Ectodermal cell (in vitro differentiated cells): ENCODE results near the gene KLKB1.
"Not testable (repeated sequence)": the region's sequence is repeated elsewhere in the genome, so short reads cannot be mapped to it uniquely, and the experiment has no call there.

ENCODE experiments used
- H3K27ac ChIP-seq: 2 replicates; pipeline ENCODE4 v1.7.0; 2013; ENCODE audit warnings: mild to moderate bottlenecking, low read depth, low read length; ENCODE audit not compliant: insufficient read depth, poor library complexity, severe bottlenecking
- H3K27me3 ChIP-seq: 2 replicates; pipeline ENCODE4 v1.7.0; 2013; ENCODE audit warnings: mild to moderate bottlenecking, low read length; ENCODE audit not compliant: insufficient read depth, control insufficient read depth, poor library complexity, severe bottlenecking
- H3K36me3 ChIP-seq: one replicate; pipeline ENCODE4 v1.7.0; 2013; ENCODE audit warnings: low read length; ENCODE audit not compliant: control insufficient read depth, insufficient read depth
- H3K4me1 ChIP-seq: one replicate; pipeline ENCODE4 v1.7.0; 2013; ENCODE audit warnings: low read length; ENCODE audit not compliant: control insufficient read depth, insufficient read depth
- H3K4me3 ChIP-seq: 2 replicates; pipeline ENCODE4 v1.7.0; 2013; ENCODE audit warnings: low read depth, low read length, control low read depth; ENCODE audit not compliant: insufficient read depth
- H3K9me3 ChIP-seq: 2 replicates; pipeline ENCODE4 v1.7.0; 2013; ENCODE audit warnings: mild to moderate bottlenecking, low read length, moderate library complexity; ENCODE audit not compliant: control insufficient read depth
- WGBS, 2 experiments: methylation state at CpG; one replicate each; pipeline ENCODE4 v1.1.7; 2013; ENCODE audit warnings: missing lambda C conversion rate in 2 of 2; 5-methylcytosine and 5-hydroxymethylcytosine counted together

Gene KLKB1

DNA sequence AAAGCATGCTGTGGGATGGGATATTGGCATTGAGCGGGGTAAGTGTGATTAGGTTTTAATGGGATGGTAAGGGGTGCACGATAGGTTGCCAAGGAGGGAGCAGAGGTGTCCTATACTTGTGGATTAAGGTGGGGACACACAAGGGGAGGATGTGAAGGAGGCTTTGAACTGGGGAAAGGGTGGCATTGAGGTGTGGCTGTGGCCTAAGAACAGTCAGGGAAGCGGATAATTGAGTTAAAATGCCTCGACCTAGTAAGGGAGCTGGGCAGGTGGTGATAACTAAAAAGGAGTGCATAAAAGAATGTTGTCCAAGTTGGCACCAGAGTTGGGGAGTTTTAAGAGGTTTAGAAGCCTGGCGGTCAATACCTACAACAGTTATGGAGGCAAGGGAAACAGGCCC lies 17.5 kb downstream of the KLKB1 start:
- peaks cover 2% of the 10 kb centered on the region for H3K4me1 ChIP-seq
- WGBS, 2 experiments: 66 to 67% methylated on average over 5 of the region's 5 CpGs
- H3K4me3 ChIP-seq: no peak overlapping the region
- no peaks in the 10 kb centered on the region for H3K27me3 ChIP-seq
- no peak overlapping the region for H3K27ac ChIP-seq
- no peaks in the 10 kb centered on the region for H3K36me3 ChIP-seq
- no peaks in the 10 kb centered on the region for H3K9me3 ChIP-seq

DNA sequence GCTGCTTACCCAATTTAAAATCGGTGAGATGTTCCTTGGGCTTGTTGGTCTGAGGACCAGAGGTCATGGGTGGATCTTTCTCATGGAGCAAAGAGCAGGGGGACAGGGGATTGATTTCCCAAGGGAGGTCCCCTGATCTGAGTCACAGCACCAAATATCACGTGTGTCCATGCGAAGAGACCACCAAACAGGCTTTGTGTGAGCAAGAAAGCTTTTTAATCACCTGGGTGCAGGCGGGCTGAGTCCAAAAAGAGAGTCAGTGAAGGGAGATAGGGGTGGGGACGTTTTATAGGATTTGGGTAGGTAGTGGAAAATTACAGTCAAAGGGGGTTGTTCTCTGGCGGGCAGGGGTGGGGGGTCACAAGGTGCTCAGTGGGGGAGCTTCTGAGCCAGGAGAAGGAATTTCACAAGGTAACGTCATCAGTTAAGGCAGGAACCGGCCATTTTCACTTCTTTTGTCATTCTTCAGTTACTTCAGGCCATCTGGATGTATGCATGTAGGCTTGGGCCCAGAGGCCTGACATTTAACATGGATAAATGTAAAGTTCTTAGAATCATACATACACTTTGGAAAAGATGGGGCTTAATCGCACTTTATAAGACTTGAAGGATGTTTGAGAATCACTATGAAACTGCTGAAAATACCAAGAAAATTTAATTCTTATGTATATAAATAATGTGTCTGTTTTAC lies 19.9 kb downstream of the KLKB1 start:
- H3K9me3 ChIP-seq, H3K27ac ChIP-seq, H3K27me3 ChIP-seq, H3K4me3 ChIP-seq, H3K36me3 ChIP-seq, H3K4me1 ChIP-seq: not testable (repeated sequence)
- WGBS, 2 experiments: 47 to 48% methylated on average over 7 to 9 of the region's 9 CpGs

DNA sequence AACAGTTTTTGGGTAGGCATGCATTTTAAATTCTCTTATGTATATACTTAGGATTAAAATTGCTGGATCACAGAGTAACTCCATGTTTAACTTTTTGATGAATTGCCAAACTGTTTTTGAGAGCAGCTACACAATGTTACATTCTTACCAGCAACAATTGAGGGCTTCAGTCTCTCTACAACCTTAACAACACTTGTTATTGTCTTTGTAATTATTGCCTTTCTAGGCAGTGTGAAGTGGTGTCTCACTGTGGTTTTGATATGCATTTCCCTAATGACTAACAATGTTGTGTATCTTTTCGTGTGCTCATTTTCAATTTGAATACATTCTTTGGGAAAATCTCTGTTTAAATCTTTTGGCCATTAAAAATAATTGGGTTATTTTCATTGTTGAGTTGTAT lies 21.3 kb downstream of the KLKB1 start:
- no peak overlapping the region for H3K4me3 ChIP-seq
- H3K27ac ChIP-seq: no peak overlapping the region
- WGBS, 2 experiments: 8% methylated on average over 1 of the region's 1 CpG; no CpG with 5 or more reads in 1 of the 2 experiments
- H3K36me3 ChIP-seq: no peaks in the 10 kb centered on the region
- no peaks in the 10 kb centered on the region for H3K27me3 ChIP-seq
- peaks cover 8% of the 10 kb centered on the region for H3K4me1 ChIP-seq
- H3K9me3 ChIP-seq: no peaks in the 10 kb centered on the region

DNA sequence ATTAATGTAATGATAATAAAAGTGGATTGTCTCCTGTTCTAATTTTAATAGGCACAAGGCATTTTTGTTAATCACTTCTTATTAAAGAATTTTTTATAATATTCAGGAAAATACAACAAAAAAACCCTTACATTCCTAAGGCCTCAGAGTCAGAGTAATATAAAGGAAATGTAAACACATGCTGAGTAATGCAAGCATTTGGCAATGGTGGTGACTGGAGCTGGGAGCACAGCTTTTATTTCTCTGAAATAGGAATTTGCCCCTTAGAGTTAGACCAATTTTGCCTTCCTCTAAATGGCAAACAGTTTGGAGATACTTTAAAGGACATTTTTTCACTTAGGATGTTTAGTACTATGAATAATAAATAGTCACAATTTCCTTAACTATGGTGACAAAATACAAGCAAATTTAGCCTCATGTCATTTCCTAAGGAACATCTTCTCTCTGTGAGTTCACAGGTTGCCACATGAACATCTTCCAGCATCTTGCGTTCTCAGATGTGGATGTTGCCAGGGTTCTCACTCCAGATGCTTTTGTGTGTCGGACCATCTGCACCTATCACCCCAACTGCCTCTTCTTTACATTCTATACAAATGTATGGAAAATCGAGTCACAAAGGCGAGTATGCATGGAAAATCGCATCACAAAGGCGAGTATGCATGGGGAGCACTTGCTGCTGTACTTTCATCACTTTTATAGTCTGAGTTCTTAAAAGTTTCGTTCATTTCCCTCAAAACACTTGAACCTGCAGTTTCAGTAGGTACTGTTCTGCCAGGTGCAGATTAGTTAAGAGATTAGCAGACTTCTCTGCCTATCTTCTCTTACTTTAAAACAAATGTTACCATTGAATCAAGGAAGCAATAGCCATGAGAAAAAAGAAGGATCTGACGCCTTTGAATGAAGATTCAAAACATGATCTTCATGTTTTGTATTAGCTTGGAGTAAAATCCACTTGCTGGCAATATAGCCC lies 22.8 kb downstream of the KLKB1 start:
- H3K27me3 ChIP-seq: no peaks in the 10 kb centered on the region
- H3K27ac ChIP-seq: peak overlapping the region; percentile 44
- H3K4me1 ChIP-seq: peaks cover 8% of the 10 kb centered on the region
- no peak overlapping the region for H3K4me3 ChIP-seq
- WGBS, 2 experiments: 7 to 11% methylated on average over 8 of the region's 8 CpGs
- H3K9me3 ChIP-seq: no peaks in the 10 kb centered on the region
- no peaks in the 10 kb centered on the region for H3K36me3 ChIP-seq

DNA sequence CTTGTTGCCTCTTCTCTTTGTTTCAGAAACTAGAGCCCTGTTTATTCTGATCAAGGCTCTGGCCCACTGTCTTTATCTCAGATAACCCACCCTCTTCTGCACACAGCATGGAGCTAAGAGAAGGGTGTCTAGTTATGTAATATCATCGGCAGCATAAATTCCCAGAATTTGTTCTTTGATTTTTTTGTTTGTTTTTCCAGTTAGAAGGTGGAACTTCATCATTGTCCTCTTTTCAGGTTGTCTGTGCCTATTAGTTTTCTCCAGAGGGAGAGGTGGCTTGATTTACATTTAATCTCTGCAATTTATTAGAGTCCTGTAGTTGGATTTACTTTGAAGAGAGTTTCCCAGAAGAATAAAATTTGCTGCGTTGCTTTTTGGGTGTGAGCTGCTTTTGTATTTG lies 23.5 kb downstream of the KLKB1 start:
- 34 to 70% methylated on average over 1 to 2 of the region's 2 CpGs for WGBS, 2 experiments
- Histone ChIP-seq H3K4me3 (no peak overlapping the region), H3K27me3 (no peaks in the 10 kb centered on the region), H3K27ac (peak overlapping the region; percentile 44), H3K36me3 (no peaks in the 10 kb centered on the region), H3K9me3 (no peaks in the 10 kb centered on the region), H3K4me1 (peaks cover 8% of the 10 kb centered on the region)

DNA sequence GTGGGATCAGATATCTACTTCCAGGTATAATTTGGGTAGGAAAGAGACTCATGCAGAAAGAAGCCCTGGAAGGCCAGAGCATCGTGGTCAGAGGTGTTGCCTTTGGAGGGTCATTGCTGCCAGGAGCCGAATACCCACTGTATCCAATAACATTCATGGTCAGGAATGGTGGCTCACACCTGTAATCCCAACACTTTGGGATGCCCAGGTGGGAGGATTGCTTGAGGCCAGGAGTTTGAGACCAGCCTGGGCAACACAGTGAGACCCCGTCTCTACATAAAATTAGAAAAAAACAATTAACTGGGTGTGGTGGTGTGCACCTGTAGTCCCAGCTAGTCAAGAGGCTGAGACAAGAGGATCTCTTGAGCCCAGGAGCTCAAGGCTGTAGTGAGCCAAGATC lies 27.8 kb downstream of the KLKB1 start:
- Histone ChIP-seq H3K4me1 (peaks cover 4% of the 10 kb centered on the region), H3K4me3 (no peak overlapping the region), H3K27me3 (no peaks in the 10 kb centered on the region), H3K9me3 (no peaks in the 10 kb centered on the region), H3K27ac (no peak overlapping the region), H3K36me3 (no peaks in the 10 kb centered on the region)
- WGBS, 2 experiments: 93 to 96% methylated on average over 3 of the region's 3 CpGs

DNA sequence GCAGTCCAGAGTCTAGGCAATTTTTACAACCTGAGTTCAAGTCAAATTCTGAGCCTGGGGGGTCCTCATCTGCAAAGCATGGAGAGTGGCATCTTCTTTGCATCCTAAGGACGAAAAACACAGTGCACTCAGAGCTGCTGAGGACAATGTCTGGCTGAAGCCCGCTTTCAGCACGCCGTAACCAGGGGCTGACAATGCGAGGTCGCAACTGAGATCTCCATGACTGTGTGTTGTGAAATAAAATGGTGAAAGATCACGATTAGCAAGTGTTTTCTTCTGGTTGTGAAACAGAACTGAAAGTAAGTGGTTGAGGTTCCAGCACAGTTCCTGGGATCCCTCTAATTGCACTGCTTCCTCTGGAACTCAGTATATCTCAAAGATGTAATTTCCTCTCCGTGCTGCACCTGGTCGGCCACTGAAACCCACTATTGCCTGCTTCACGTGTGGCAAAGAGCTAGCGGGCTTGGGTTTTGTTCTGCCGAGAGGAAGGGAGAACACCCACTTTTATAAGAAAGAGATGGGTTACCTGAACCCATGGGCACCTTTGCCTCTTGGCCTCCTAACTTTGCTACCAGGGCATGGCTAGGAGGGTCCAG lies 31.0 kb downstream of the KLKB1 start:
- H3K9me3 ChIP-seq: no peaks in the 10 kb centered on the region
- 94 to 95% methylated on average over 12 of the region's 12 CpGs for WGBS, 2 experiments
- H3K27me3 ChIP-seq: no peaks in the 10 kb centered on the region
- H3K4me1 ChIP-seq: no peaks in the 10 kb centered on the region
- no peak overlapping the region for H3K27ac ChIP-seq
- H3K36me3 ChIP-seq: no peaks in the 10 kb centered on the region
- H3K4me3 ChIP-seq: no peak overlapping the region

DNA sequence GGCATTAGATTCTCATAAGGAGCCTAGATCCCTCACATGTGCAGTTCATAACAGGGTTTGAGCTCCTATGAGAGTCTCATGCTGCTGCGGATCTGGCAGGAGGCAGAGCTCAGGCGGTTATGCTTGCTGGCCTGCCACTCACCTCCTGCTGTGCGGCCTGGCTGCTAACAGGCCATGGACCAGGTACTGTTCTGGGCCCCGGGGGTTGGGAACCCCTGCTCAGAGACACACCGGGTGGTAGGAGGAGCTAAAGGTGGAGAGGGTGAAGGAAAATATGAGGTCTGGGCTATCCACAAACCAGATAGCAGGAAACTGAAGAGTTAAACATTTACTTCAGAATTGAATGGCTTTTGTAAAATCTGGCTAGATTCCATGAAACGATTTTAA lies 32.8 kb downstream of the KLKB1 start:
- WGBS, 2 experiments: 84 to 90% methylated on average over 6 of the region's 6 CpGs
- Histone ChIP-seq H3K36me3 (no peaks in the 10 kb centered on the region), H3K27ac (no peak overlapping the region), H3K4me3 (no peak overlapping the region), H3K27me3 (no peaks in the 10 kb centered on the region), H3K9me3 (no peaks in the 10 kb centered on the region), H3K4me1 (no peaks in the 10 kb centered on the region)

DNA sequence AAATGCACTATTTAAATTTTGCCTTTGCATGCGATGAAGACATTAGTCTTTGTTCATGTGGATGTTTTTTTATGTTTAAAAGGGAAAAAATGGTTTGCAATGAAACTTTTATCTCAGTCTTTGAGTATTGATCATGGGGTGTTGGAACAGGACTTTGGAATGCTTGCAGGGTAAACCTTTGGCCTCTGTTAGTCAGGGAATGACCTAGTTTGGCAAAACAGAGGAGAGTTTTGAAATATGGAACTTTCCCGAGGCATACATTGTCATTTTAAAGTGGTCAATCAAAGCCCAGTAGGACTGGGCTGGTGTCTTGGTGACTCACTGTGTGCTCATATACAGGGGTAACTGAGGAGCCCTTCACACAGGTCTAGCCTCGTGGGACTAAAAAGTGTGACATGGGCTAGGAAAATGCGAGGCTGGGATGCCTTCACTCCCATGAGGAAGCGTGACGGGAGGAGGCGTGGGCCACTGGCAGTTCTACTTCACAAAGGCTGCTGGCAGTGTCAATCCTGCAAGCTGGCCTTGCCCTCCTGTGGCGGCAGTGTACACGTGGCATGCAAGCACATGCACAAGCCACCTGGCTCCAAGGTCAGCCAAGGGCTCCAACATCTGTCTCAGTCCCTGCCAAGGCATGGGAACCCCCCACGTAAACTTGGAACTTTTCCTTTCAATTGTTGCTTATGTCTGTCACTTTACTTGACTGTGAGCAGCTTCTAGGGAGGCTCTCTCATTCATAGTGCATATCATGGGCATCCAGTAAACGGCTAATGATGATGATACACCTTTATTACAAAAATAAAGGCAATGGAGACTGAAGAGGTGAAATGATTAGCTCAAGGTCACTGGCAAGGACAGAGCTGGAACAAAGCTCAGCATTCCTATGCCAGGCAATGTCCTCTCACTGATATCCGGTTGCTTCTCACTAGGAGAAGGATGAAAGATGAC lies 33.5 kb downstream of the KLKB1 start:
- no peaks in the 10 kb centered on the region for H3K27me3 ChIP-seq
- 90% methylated on average over 11 to 12 of the region's 12 CpGs for WGBS, 2 experiments
- no peaks in the 10 kb centered on the region for H3K9me3 ChIP-seq
- H3K36me3 ChIP-seq: no peaks in the 10 kb centered on the region
- H3K4me1 ChIP-seq: no peaks in the 10 kb centered on the region
- H3K4me3 ChIP-seq: no peak overlapping the region
- no peak overlapping the region for H3K27ac ChIP-seq
